Activated CD8-positive, alpha-beta T cell treated with anti-CD3 and anti-CD28 coated beads, Interleukin-2, amount 10 ng/mL, durations not matched to agents 7 days and 5 days (primary cell): ENCODE results near the gene STK32B. TPM values are rescaled to one million over a fixed set of nuclear protein-coding genes. Genes with fewer than 3 reads are reported as not detected.

ENCODE experiments used
- ATAC-seq: fragments of 150-1000 bp; cut with Tn5 transposase; one replicate; pipeline ENCODE4 v1.10.0; 2021; ENCODE audit warnings: moderate library complexity
- CTCF ChIA-PET: fragments of 350-600 bp; sonication (Branson Sonifier 250); formaldehyde crosslinking; loops from one replicate; lab custom pipeline; 2021; ENCODE audit warnings: antibody characterized with exemption; lab: Charles Lee
- POLR2A ChIA-PET: fragments of 350-600 bp; sonication (Branson Sonifier 250); formaldehyde crosslinking; loops from one replicate; lab custom pipeline; 2021; ENCODE audit warnings: antibody characterized with exemption; lab: Charles Lee
- DNase-seq: peaks from one replicate; pipeline ENCODE4 v3.0.0-alpha.2; 2020
- H3K27ac Mint-ChIP-seq: one replicate; pipeline ENCODE4 v1.8.0; 2021; ENCODE audit warnings: mild to moderate bottlenecking, mixed read lengths
- H3K27me3 Mint-ChIP-seq: one replicate; pipeline ENCODE4 v1.8.0; 2021; ENCODE audit warnings: low read depth, mixed read lengths
- H3K36me3 Mint-ChIP-seq: one replicate; pipeline ENCODE4 v1.8.0; 2021; ENCODE audit warnings: low read depth, mixed read lengths
- H3K4me1 Mint-ChIP-seq: one replicate; pipeline ENCODE4 v1.8.0; 2021; ENCODE audit warnings: low read depth, mixed read lengths
- H3K4me3 Mint-ChIP-seq: one replicate; pipeline ENCODE4 v1.8.0; 2021; ENCODE audit warnings: mild to moderate bottlenecking, mixed read lengths
- H3K9me3 Mint-ChIP-seq: one replicate; pipeline ENCODE4 v1.8.0; 2022; ENCODE audit warnings: mixed read lengths; ENCODE audit not compliant: insufficient read depth
- total RNA-seq, 2 experiments: library from RNA; stranded (reverse); gene quantifications; one replicate each; pipeline ENCODE4 v1.2.3, GENCODE V29; 2021

The STK32B gene
- total RNA-seq, 2 experiments from 2014 or later = not detected

DNA sequence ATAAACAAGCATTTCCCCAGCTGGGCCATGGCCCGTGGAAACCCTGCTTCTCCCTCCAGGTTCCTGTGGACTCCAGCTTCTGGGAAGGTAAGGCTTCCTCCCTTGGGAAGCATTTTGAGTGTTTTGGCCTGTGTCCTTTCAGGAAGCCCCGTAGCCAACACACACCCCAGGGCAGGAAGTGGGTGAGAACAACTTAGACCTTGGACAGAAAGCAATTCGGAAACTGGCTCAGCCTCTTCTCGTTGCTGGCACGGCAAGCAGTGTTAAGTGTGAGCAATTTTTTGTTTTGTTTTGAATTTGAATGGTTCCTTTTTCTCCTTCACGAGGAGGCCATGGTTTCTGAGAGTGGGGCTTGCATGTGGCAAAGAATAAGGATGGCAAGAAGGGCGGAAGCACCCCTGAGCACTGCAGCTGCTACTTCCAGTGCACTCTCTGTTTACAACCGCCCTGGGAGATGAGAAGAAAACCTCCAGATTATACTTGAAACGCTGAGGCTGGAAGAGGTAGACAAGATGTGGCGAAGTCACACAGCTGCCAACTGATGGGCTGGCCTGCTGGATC, 17.9 kb upstream of the STK32B start:
- Mint-ChIP-seq H3K27ac (peak overlapping the region; percentile 76), H3K4me1 (peaks cover 9% of the 10 kb centered on the region), H3K36me3 (no peaks in the 10 kb centered on the region), H3K4me3 (no peak overlapping the region), H3K27me3 (no peaks in the 10 kb centered on the region), H3K9me3 (no peaks in the 10 kb centered on the region)
- ATAC-seq (no peak), DNase-seq (no peak)
- ChIA-PET CTCF (no interaction called here), POLR2A (no interaction called here)

GRCh38 chr4:5034206-5034605, 17.1 kb upstream of the STK32B start:
- ATAC-seq (no peak), DNase-seq (no peak)
- Mint-ChIP-seq H3K27me3 (no peaks in the 10 kb centered on the region), H3K4me1 (peaks cover 9% of the 10 kb centered on the region), H3K27ac (no peak overlapping the region), H3K4me3 (no peak overlapping the region), H3K36me3 (no peaks in the 10 kb centered on the region), H3K9me3 (no peaks in the 10 kb centered on the region)
- CTCF ChIA-PET = no interaction called here
- POLR2A ChIA-PET = no interaction called here

DNA sequence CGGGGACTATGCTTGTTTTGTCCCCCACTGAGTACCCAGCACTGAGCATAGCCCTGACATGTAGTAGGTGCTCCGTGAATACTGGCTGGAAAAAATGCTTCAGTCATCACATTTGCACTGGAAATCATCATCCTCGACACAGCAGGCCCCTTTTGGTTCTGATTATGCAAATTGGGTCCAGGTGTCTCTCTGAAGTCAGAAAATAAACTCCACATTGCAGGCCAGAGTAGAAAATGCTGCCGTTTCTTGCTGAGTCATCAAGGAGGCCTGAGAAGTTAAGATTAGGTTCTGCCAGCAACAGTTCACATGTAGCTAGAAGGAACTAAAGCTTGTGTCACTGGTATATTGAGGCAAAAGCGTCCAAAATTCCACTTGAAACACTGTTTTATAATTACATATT, 15.0 kb upstream of the STK32B start:
- Mint-ChIP-seq H3K27ac (no peak overlapping the region), H3K4me1 (peaks cover 9% of the 10 kb centered on the region), H3K9me3 (no peaks in the 10 kb centered on the region), H3K27me3 (no peaks in the 10 kb centered on the region), H3K4me3 (no peak overlapping the region), H3K36me3 (no peaks in the 10 kb centered on the region)
- ChIA-PET CTCF (no interaction called here), POLR2A (interaction anchor here (0.5 kb wide), 1 partner anchor 1155 kb away, joined by 3 read pairs; no protein-coding TSS in a partner anchor)
- ATAC-seq (no peak), DNase-seq (no peak)

DNA sequence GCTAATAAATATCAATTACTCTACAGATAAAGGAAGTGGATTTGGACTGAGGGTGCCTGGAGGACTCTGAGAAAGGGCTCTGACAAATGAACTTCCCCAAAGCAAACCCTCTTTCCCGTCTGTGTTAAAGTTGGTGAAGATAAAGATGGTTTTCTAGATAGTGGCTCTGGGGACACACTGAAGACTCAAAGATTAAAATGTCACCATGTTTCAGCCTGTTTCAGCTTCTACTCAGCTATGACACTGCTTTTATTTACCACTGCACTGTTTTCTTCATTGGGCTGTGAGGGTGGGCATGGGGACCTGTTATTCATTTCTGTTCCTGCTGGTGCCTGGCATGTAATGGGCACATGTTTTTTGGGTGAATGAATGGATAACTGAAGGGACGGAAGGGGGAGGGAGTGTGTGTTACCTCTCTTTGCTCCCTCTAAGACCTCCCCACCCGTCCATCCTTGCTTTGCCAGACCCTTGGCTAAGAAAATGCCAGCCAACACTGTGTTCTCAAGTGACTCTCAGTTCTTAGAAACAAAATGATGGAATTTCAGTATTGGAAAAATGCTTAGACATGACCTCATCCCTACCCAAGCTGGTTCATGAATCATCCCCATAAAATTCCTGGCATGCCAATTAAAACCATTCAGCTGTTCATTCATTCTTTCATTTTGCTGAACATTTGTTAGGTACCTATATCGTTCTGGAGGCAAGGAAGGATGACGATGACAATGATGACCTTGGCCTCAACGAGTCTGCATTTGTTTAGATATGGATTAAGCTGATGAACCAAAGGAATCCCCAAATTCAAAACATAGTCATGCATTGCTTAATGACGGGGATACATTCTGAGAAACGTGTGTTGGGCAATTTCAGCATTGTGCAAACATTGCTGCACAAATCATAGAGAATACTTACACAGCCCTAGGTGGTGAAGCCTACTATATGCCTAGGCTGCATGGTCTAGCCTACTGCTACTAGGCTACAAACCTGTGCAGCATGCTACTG, 13.4 kb upstream of the STK32B start:
- peaks cover 9% of the 10 kb centered on the region for H3K4me1 Mint-ChIP-seq
- ATAC-seq (no peak), DNase-seq (no peak)
- no peaks in the 10 kb centered on the region for H3K36me3 Mint-ChIP-seq
- no peak overlapping the region for H3K27ac Mint-ChIP-seq
- no peak overlapping the region for H3K4me3 Mint-ChIP-seq
- H3K27me3 Mint-ChIP-seq = no peaks in the 10 kb centered on the region
- POLR2A ChIA-PET = no interaction called here
- H3K9me3 Mint-ChIP-seq = no peaks in the 10 kb centered on the region
- CTCF ChIA-PET = no interaction called here

DNA sequence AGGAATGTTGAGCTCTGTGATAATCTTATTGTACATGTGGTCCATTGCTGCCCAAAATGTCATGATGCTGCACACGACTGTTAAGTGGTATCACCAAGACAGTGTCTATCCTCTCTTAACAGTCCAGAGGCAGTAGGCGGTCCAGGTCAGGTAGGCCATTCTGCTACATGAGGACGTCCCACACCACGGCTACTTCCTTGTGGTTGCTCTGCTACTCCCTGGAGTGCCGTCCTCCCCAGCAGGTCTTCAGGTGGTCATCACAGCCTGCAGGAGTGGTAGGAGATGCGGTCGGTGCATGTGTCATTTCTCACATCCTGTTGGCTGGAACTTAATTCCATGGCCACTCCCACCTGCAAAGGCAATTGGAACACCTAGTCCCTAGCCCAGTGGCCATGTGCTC, 11.5 kb upstream of the STK32B start:
- Mint-ChIP-seq H3K36me3 (no peaks in the 10 kb centered on the region), H3K27me3 (peaks cover 4% of the 10 kb centered on the region), H3K4me1 (peaks cover 1% of the 10 kb centered on the region), H3K9me3 (no peaks in the 10 kb centered on the region), H3K4me3 (no peak overlapping the region), H3K27ac (no peak overlapping the region)
- CTCF ChIA-PET = no interaction called here
- ATAC-seq (no peak), DNase-seq (no peak)
- POLR2A ChIA-PET = no interaction called here

DNA sequence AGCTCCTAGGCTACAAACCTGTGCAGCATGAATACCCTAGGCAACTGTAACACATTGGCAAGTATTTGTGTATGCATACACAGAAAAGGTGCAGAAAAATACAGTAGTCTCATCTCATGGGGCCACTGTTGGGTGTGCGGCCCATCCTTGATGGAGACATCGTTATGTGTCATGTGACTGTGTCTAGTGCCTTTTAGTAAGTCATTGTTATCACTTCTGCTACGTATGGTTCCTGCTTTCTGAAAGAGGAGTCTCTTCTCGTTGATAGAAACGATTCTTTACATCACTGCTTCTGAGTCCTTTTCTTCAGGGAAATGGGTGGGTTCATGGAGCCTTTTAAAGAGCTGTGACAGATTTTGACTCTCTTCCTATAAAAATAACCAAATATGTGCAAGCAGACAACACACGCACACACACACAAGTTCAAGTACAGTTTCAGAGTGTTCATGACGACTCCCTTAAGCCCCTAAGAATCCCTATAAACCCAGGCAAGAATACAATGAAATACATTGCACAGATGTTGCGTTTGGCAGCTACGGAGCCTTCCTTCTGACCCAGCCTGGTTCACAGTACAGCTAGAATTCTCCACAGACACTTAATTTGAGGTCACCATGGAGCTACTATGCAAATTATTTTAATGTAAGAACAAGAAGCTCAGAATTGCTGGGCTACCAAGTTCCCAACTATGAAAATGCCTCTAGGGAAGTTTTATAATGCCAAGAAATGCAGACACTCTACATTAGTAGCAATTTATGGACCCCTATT, 10.2 kb upstream of the STK32B start:
- ATAC-seq (no peak), DNase-seq (no peak)
- Mint-ChIP-seq H3K9me3 (no peaks in the 10 kb centered on the region), H3K36me3 (no peaks in the 10 kb centered on the region), H3K27me3 (peaks cover 10% of the 10 kb centered on the region), H3K27ac (no peak overlapping the region), H3K4me1 (peaks cover 6% of the 10 kb centered on the region), H3K4me3 (no peak overlapping the region)
- ChIA-PET POLR2A (no interaction called here), CTCF (no interaction called here)

DNA sequence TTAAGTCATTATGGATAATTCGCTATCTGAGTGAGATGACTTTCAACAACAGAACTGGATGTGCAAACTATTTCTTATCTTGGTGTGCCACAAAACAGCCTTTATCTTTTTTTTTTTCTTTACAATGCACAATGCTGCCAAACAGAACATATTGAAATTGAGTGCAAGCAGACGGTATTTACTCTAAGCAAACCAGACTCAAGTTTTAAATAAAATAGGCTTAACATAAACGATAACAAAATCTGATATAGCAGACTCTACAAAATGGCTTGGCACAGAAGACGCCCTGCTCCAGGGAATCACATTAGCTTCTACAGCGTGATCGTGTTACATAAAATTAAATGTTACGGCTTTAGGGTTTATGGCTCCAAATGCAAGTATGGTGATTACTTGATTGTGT, 9.6 kb upstream of the STK32B start:
- Mint-ChIP-seq H3K27me3 (peaks cover 15% of the 10 kb centered on the region), H3K36me3 (no peaks in the 10 kb centered on the region), H3K27ac (no peak overlapping the region), H3K4me1 (peaks cover 6% of the 10 kb centered on the region), H3K9me3 (no peaks in the 10 kb centered on the region), H3K4me3 (no peak overlapping the region)
- ChIA-PET CTCF (no interaction called here), POLR2A (no interaction called here)
- ATAC-seq = no peak
- DNase-seq = no peak

- Mint-ChIP-seq H3K27ac (no peak overlapping the region), H3K36me3 (no peaks in the 10 kb centered on the region)
- CTCF ChIA-PET = no interaction called here
Measured at GRCh38 chr4:5043579-5043978, 7.7 kb upstream of the STK32B start.

DNA sequence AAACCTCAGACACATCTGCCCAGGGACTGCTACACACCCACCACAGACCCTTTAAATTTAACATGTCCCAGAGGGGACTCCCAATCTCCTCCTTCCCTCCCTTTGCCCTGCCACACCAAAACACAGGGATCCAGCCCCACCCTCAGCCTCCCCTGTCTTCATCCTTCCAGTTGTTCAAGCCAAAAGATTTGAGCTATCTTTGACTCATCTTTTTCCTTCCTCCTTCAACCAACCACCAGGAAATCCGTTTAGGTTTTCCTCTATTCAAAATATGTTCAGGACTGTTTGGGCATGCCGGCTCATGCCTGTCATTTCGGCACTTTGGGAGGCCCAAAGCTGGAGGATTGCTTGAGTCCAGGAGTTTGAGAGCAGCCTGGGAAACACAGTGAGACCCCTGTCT, 6.9 kb upstream of the STK32B start:
- no peak overlapping the region for H3K4me3 Mint-ChIP-seq
- no peak overlapping the region for H3K27ac Mint-ChIP-seq
- DNase-seq = no peak
- H3K27me3 Mint-ChIP-seq = peaks cover 19% of the 10 kb centered on the region
- no peaks in the 10 kb centered on the region for H3K9me3 Mint-ChIP-seq
- no peak for ATAC-seq
- POLR2A ChIA-PET = no interaction called here
- CTCF ChIA-PET = no interaction called here
- H3K36me3 Mint-ChIP-seq = no peaks in the 10 kb centered on the region
- H3K4me1 Mint-ChIP-seq = peaks cover 6% of the 10 kb centered on the region

More at GRCh38 chr4:5043579-5043978, 7.7 kb upstream of the STK32B start:
- H3K27me3 Mint-ChIP-seq = peaks cover 19% of the 10 kb centered on the region
- DNase-seq (no peak), ATAC-seq (no peak)
- POLR2A ChIA-PET = no interaction called here
- no peak overlapping the region for H3K4me3 Mint-ChIP-seq
- peaks cover 6% of the 10 kb centered on the region for H3K4me1 Mint-ChIP-seq
- H3K9me3 Mint-ChIP-seq = no peaks in the 10 kb centered on the region

GRCh38 chr4:5045097-5045496, 6.2 kb upstream of the STK32B start:
- Mint-ChIP-seq H3K27me3 (peaks cover 20% of the 10 kb centered on the region), H3K9me3 (no peaks in the 10 kb centered on the region), H3K4me1 (peaks cover 6% of the 10 kb centered on the region), H3K4me3 (no peak overlapping the region), H3K27ac (no peak overlapping the region), H3K36me3 (no peaks in the 10 kb centered on the region)
- no peak for ATAC-seq
- ChIA-PET CTCF (no interaction called here), POLR2A (no interaction called here)
- DNase-seq = no peak

DNA sequence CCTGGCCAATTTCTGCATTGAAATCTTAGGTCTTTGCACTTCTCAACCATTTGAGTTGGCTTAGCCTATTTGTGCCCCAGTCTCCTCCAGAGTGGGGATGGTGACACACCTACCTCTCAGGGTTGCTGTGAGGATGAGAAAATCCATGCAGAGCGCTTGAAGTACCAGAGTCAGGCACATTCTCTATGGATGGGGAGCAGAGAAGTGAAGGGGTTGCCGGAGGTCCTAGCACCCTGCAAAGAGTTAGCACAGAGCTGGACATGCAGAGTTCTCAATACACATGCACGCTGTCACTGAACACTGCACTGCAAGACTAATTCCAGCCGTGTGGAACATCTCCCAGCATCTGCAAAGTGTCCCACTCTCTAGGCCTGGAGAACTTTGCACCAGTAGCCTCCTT, 2.6 kb upstream of the STK32B start:
- POLR2A ChIA-PET = no interaction called here
- CTCF ChIA-PET = no interaction called here
- H3K27me3 Mint-ChIP-seq = peaks cover 49% of the 10 kb centered on the region

More for the DNA sequence above, 2.6 kb upstream of the STK32B start:
- no peak for ATAC-seq
- no peaks in the 10 kb centered on the region for H3K9me3 Mint-ChIP-seq
- H3K27ac Mint-ChIP-seq = no peak overlapping the region
- DNase-seq = no peak
- H3K4me1 Mint-ChIP-seq = peaks cover 23% of the 10 kb centered on the region
- no peaks in the 10 kb centered on the region for H3K36me3 Mint-ChIP-seq
- no peak overlapping the region for H3K4me3 Mint-ChIP-seq
